ENCODE measurements around the gene KLHL2. TPM values are rescaled to one million over a fixed set of nuclear protein-coding genes. Genes with fewer than 3 reads are reported as not detected.

The KLHL2 gene
- total RNA-seq, 1 experiment from 2014 or later, result 26.4 TPM

DNA sequence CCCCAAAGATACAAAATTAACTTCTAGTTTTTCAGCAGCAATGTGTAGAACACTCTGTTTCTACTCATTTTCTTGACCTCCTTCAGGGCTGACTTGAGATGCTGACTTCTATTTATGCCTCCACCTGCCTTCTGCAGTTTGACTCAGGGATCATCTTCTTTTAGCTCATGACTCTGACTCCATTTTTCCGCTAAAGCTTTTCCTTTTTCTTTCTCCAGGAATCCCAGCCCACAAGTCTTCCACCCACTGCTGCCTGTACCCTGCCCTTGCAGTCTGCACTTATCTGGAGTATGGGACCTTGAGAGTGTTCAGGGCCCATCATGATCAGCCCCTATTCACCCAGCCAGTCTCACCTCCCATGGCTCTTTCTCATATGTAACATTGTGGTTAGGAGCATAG lies 14.9 kb upstream of the KLHL2 start:
- Histone ChIP-seq H3F3A (ENCODE audit: insufficient read depth, low read depth) (no peaks in the 10 kb centered on the region), H3K79me2 (ENCODE audit: low read depth) (no peaks in the 10 kb centered on the region), H3K9me3 (ENCODE audit: insufficient read depth, low read depth) (no peaks in the 10 kb centered on the region), H3K9me2 (ENCODE audit: insufficient read depth) (no peaks in the 10 kb centered on the region), H3K27me3 (ENCODE audit: insufficient read depth, low read depth) (no peaks in the 10 kb centered on the region), H3K27ac (no peak overlapping the region), H3K4me1 (replicated peaks; ENCODE audit: insufficient read depth) (no peaks in the 10 kb centered on the region), H3K4me3 (no peak overlapping the region), H3K36me3 (ENCODE audit: low read depth) (no peaks in the 10 kb centered on the region), H3K4me2 (no peak overlapping the region), H2AFZ (no peak overlapping the region), H4K20me1 (ENCODE audit: insufficient read depth) (no peaks in the 10 kb centered on the region)
- no peak for DNase-seq
- ChIA-PET POLR2A (ENCODE audit: unreplicated experiment) (no interaction called here), CTCF (no interaction called here)
- no peak for TF ChIP-seq EZH2 (IDR thresholded peaks at IDR 0.05; ENCODE audit: low read depth)
- TF ChIP-seq, protein P1, sequence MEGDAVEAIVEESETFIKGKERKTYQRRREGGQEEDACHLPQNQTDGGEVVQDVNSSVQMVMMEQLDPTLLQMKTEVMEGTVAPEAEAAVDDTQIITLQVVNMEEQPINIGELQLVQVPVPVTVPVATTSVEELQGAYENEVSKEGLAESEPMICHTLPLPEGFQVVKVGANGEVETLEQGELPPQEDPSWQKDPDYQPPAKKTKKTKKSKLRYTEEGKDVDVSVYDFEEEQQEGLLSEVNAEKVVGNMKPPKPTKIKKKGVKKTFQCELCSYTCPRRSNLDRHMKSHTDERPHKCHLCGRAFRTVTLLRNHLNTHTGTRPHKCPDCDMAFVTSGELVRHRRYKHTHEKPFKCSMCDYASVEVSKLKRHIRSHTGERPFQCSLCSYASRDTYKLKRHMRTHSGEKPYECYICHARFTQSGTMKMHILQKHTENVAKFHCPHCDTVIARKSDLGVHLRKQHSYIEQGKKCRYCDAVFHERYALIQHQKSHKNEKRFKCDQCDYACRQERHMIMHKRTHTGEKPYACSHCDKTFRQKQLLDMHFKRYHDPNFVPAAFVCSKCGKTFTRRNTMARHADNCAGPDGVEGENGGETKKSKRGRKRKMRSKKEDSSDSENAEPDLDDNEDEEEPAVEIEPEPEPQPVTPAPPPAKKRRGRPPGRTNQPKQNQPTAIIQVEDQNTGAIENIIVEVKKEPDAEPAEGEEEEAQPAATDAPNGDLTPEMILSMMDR (conservative IDR thresholded peaks at IDR 0.05), result no peak
- intact Hi-C loops (cut with micrococcal nuclease; ENCODE audit: unreplicated experiment), result no loop called here
- BruUV-seq (replicated peaks), result no TSS peak

DNA sequence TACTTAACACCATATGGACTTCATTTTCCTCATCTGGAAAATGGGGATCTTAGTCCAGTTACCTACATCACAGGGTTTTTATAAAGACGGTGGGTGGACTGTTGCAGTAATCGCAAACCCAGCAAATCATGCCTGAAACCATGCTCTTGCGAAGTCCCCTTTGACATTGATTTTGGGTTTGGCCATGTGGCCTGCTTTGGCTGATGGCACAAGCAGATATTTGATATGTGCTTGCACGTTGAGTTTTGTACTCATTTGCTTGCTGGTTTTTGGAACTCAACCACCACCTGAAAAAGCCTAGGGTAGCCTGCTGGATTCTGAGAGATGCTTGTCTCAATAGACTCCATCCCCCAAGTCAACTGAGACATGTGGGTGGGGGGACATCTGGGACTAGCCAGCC lies 14.4 kb upstream of the KLHL2 start:
- Histone ChIP-seq H3K27me3 (ENCODE audit: insufficient read depth, low read depth) (no peaks in the 10 kb centered on the region), H2AFZ (no peak overlapping the region), H3K36me3 (ENCODE audit: low read depth) (no peaks in the 10 kb centered on the region), H3K9me2 (ENCODE audit: insufficient read depth) (no peaks in the 10 kb centered on the region), H3K79me2 (ENCODE audit: low read depth) (no peaks in the 10 kb centered on the region), H3F3A (ENCODE audit: insufficient read depth, low read depth) (no peaks in the 10 kb centered on the region), H3K4me1 (replicated peaks; ENCODE audit: insufficient read depth) (peaks cover 3% of the 10 kb centered on the region), H3K4me3 (no peak overlapping the region), H3K4me2 (no peak overlapping the region), H3K27ac (no peak overlapping the region), H3K9me3 (ENCODE audit: insufficient read depth, low read depth) (no peaks in the 10 kb centered on the region), H4K20me1 (ENCODE audit: insufficient read depth) (no peaks in the 10 kb centered on the region)
- ChIA-PET POLR2A (ENCODE audit: unreplicated experiment) (no interaction called here), CTCF (no interaction called here)
- TF ChIP-seq EZH2 (IDR thresholded peaks at IDR 0.05; ENCODE audit: low read depth), result no peak
- TF ChIP-seq, protein P1 (conservative IDR thresholded peaks at IDR 0.05), result no peak
- DNase-seq, result no peak
- no TSS peak for BruUV-seq (replicated peaks)
- intact Hi-C loops (cut with micrococcal nuclease; ENCODE audit: unreplicated experiment), result no loop called here

DNA sequence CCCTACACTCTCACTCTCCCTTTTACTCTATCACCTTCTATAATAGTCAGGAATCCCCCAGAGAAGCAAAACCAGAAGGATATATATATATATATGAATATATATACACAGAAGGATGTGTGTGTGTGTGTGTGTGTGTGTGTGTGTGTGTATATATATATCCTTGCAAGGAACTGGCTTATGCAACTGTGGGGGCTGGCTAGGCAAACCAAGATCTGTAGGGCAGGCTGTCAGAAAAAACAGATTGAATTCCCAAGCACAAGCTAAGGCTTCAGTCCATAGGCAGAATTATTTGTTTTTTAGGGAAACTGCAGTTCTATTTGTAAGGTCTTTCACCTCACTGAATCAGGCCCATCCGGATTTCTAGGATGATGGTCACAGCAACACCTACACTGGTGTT lies 13.0 kb upstream of the KLHL2 start:
- Histone ChIP-seq H3K36me3 (ENCODE audit: low read depth) (no peaks in the 10 kb centered on the region), H3K4me3 (no peak overlapping the region), H4K20me1 (ENCODE audit: insufficient read depth) (no peaks in the 10 kb centered on the region), H3F3A (ENCODE audit: insufficient read depth, low read depth) (peaks cover 7% of the 10 kb centered on the region), H3K4me1 (replicated peaks; ENCODE audit: insufficient read depth) (peaks cover 17% of the 10 kb centered on the region), H3K79me2 (ENCODE audit: low read depth) (no peaks in the 10 kb centered on the region), H2AFZ (no peak overlapping the region), H3K27ac (no peak overlapping the region), H3K9me2 (ENCODE audit: insufficient read depth) (no peaks in the 10 kb centered on the region), H3K4me2 (no peak overlapping the region), H3K27me3 (ENCODE audit: insufficient read depth, low read depth) (no peaks in the 10 kb centered on the region), H3K9me3 (ENCODE audit: insufficient read depth, low read depth) (no peaks in the 10 kb centered on the region)
- intact Hi-C loops (cut with micrococcal nuclease; ENCODE audit: unreplicated experiment), result no loop called here
- no peak for DNase-seq
- ChIA-PET POLR2A (ENCODE audit: unreplicated experiment) (no interaction called here), CTCF (no interaction called here)
- TF ChIP-seq, protein P1 (conservative IDR thresholded peaks at IDR 0.05), result no peak
- TF ChIP-seq EZH2 (IDR thresholded peaks at IDR 0.05; ENCODE audit: low read depth), result no peak
- BruUV-seq (replicated peaks), result no TSS peak

Data from PC-9 (cell line).